ENCODE measurements around the gene CCR6.

GRCh38 chr6:167078745-167079144 is 44.2 kb upstream of the CCR6 start:
- TF ChIP-seq EZH2phosphoT487 (IDR thresholded peaks at IDR 0.05; ENCODE audit: insufficient read depth, low read depth), result no peak
- TF ChIP-seq EZH2 (IDR thresholded peaks at IDR 0.05; ENCODE audit: insufficient read depth, poor library complexity, severe bottlenecking), result no peak

Data from GM23248 (cell line).